K562 (cell line): Measurements from ENCODE around the gene FBL. TPM values are rescaled to one million over a fixed set of nuclear protein-coding genes. Genes with fewer than 3 reads are reported as not detected.

Experiments
- BRF2 ChIP-seq: IDR thresholded peaks from 3 replicates; pipeline ENCODE4 v1.6.1; 2011; ENCODE audit warnings: borderline replicate concordance, mild to moderate bottlenecking; ENCODE audit not compliant: insufficient read length, insufficient read depth
- CHCHD3 ChIP-seq: fragments of 250-450 bp; sonication (Bioruptor Pico); IDR thresholded peaks from 2 replicates; pipeline ENCODE4 v2.1.2; 2022; ENCODE audit warnings: mild to moderate bottlenecking
- CHD7 ChIP-seq: fragments of 200-600 bp; sonication (generic); IDR thresholded peaks from one replicate; pipeline ENCODE4 v1.6.1; 2012; ENCODE audit warnings: mild to moderate bottlenecking, low read depth, low read length, inconsistent platforms
- HNRNPLL ChIP-seq: fragments of 200-400 bp; formaldehyde crosslinking; IDR thresholded peaks from 2 replicates; pipeline ENCODE4 v1.6.1; 2017; ENCODE audit warnings: low read length, low read depth, mild to moderate bottlenecking; ENCODE audit not compliant: poor library complexity, severe bottlenecking
- LEF1 ChIP-seq: fragments of 450-650 bp; IDR thresholded peaks from 2 replicates; pipeline ENCODE4 v1.6.1; 2016; ENCODE audit warnings: mild to moderate bottlenecking
- POLR2B ChIP-seq: fragments of 450-650 bp; IDR thresholded peaks from 2 replicates; pipeline ENCODE4 v1.6.1; 2018; ENCODE audit warnings: low read depth; ENCODE audit not compliant: partially characterized antibody
- RBM17 ChIP-seq: fragments of 200-400 bp; formaldehyde crosslinking; IDR thresholded peaks from 2 replicates; pipeline ENCODE4 v1.6.1; 2017; ENCODE audit warnings: low read depth, mild to moderate bottlenecking, low read length, borderline replicate concordance
- RBM22 ChIP-seq: fragments of 200-400 bp; formaldehyde crosslinking; IDR thresholded peaks from 2 replicates; pipeline ENCODE4 v1.6.1; 2018; ENCODE audit warnings: low read length, low read depth; ENCODE audit not compliant: poor library complexity, severe bottlenecking
- polyA plus RNA-seq, 8 experiments: library from polyadenylated mRNA; depleted of rRNA in 4 of 8; stranded (reverse) in 5 of 8; unstranded in 3 of 8; fragments of >200 nt; fragmentation: Nextera tagmentation in 2 of 8; fragmentation: Illumina TruSeq in 1 of 8; extraction: Ambion mirVana in 2 of 8; extraction: Trizol in 1 of 8; gene quantifications; 2 replicates each; pipeline versions ENCODE4 v1.2.1 to v1.2.3, GENCODE V29; 2011 to 2014; ENCODE audit warnings: inconsistent platforms in 1 of 8, missing spikeins in 1 of 8
- total RNA-seq, 7 experiments: library from RNA; depleted of rRNA in 6 of 7; stranded (reverse); fragments of >200 nt in 6 of 7; fragmentation: Illumina TruSeq in 2 of 7; extraction: Trizol in 2 of 7; gene quantifications; 2 replicates each; pipeline versions ENCODE4 v1.2.1 to v1.2.3, GENCODE V29; 2011 to 2021; ENCODE audit warnings: low replicate concordance in 1 of 7
- TF ChIP-seq, protein P1 (sequence below): fragments of 450-650 bp; IDR thresholded peaks from 2 replicates; pipeline ENCODE4 v1.6.1; 2016
- TF ChIP-seq, protein P2 (sequence below): fragments of 250-450 bp; sonication (Bioruptor Pico); IDR thresholded peaks from 2 replicates; pipeline ENCODE4 v1.9.0; 2021; ENCODE audit warnings: mild to moderate bottlenecking, inconsistent platforms

The FBL gene
- total and polyA plus RNA-seq, 9 of the 15 experiments (the other 6 are each of a cell fraction or from before 2014, with no cell fraction given) = 201 to 1,696 (median 696) TPM

DNA sequence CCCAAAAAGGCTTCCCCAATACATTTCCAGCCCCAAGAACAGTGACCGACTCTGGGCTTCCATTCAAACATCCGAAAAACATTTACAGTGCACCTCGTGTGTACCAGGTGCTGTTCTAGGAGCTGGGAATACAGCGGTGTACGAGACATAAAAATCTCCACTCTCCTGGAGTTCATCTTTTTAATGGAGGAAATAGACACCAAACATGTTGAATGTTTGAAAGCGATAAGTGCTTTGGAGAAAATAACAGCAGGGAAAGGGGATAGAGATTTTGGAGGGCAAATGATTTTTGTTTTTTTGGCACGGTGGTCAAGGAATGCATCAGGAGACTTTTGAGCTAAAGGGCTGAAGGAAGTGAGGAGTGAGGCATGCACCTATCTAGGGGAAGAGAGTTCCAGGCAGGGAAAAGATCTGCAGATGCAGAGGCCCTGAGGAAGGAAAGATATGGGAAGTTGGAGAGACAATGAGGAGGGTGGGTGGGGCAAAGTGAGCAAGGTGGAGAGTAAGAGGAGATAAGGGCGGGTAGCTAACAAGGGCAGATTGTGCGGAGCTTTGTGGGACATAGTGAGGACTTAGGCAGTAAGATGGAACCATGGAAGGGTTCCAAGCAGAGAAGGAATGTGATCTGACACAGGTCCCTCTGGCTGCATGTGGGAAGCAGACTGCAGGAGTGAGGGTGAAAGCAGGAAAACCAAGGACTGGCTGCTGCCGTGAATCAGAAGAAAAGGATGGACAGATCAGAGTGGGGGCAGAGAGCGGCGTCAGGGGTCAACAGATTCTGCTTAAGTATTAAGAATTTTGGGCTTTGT, 703 bp upstream of the FBL start (continued):
- TF ChIP-seq HNRNPLL (no peak), RBM17 (no peak), RBM22 (no peak), CHCHD3 (no peak), POLR2B (no peak), LEF1 (peak; percentile 53), CHD7 (no peak), BRF2 (no peak)
- TF ChIP-seq, protein P1, sequence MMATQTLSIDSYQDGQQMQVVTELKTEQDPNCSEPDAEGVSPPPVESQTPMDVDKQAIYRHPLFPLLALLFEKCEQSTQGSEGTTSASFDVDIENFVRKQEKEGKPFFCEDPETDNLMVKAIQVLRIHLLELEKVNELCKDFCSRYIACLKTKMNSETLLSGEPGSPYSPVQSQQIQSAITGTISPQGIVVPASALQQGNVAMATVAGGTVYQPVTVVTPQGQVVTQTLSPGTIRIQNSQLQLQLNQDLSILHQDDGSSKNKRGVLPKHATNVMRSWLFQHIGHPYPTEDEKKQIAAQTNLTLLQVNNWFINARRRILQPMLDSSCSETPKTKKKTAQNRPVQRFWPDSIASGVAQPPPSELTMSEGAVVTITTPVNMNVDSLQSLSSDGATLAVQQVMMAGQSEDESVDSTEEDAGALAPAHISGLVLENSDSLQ = 0 out of 2 replicates have a peak, but pooled peaks have one; percentile 7
- TF ChIP-seq, protein P2, sequence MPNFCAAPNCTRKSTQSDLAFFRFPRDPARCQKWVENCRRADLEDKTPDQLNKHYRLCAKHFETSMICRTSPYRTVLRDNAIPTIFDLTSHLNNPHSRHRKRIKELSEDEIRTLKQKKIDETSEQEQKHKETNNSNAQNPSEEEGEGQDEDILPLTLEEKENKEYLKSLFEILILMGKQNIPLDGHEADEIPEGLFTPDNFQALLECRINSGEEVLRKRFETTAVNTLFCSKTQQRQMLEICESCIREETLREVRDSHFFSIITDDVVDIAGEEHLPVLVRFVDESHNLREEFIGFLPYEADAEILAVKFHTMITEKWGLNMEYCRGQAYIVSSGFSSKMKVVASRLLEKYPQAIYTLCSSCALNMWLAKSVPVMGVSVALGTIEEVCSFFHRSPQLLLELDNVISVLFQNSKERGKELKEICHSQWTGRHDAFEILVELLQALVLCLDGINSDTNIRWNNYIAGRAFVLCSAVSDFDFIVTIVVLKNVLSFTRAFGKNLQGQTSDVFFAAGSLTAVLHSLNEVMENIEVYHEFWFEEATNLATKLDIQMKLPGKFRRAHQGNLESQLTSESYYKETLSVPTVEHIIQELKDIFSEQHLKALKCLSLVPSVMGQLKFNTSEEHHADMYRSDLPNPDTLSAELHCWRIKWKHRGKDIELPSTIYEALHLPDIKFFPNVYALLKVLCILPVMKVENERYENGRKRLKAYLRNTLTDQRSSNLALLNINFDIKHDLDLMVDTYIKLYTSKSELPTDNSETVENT = no peak
